ENCODE results near the gene ROBO3.

The ROBO3 gene

DNA sequence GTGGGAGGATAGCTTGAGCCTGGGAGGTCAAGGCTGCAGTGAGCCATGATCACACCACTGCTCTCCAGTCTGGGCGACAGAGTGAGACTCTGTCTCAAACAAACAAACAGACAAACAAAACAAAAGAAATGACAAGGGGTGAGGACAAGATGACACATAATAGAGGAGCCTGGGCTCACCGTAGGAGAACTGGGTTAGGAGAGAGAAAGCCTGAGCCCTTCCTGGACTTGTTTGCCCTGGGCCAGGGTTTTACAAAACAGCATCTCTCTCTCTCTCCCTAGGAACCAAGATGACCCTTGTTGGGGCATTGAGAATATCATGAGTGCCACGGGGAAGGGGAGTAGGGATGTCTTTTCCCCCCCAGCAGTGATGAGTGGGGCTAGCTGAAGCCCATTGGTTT is 15.7 kb downstream of the ROBO3 start:
- TF ChIP-seq FOXP2 (optimal IDR thresholded peaks at IDR 0.05; ENCODE audit: control extremely low read depth, extremely low read length, insufficient read depth) (no peak), EZH2 (IDR thresholded peaks at IDR 0.05) (no peak), POLR2AphosphoS5 (IDR thresholded peaks at IDR 0.05; ENCODE audit: borderline replicate concordance, low read depth, low read length) (no peak)
- no peak for DNase-seq (ENCODE audit: low read depth, low spot score)
- Histone ChIP-seq H3K4me3 (no peak overlapping the region), H3K9me3 (ENCODE audit: low read depth, low read length) (no peaks in the 10 kb centered on the region), H3K9ac (ENCODE audit: insufficient read length) (no peak overlapping the region), H3K27ac (no peak overlapping the region), H3K36me3 (ENCODE audit: insufficient read depth, low read length) (no peaks in the 10 kb centered on the region)

- H3K36me3 ChIP-seq (ENCODE audit: insufficient read depth, low read length) = no peaks in the 10 kb centered on the region
- H3K9me3 ChIP-seq (ENCODE audit: low read depth, low read length) = no peaks in the 10 kb centered on the region
- H3K27ac ChIP-seq = no peak overlapping the region
- no peak overlapping the region for H3K4me3 ChIP-seq
- TF ChIP-seq EZH2 (IDR thresholded peaks at IDR 0.05) (no peak), POLR2AphosphoS5 (IDR thresholded peaks at IDR 0.05; ENCODE audit: borderline replicate concordance, low read depth, low read length) (no peak), FOXP2 (optimal IDR thresholded peaks at IDR 0.05; ENCODE audit: control extremely low read depth, extremely low read length, insufficient read depth) (no peak)
- H3K9ac ChIP-seq (ENCODE audit: insufficient read length) = no peak overlapping the region
- no peak for DNase-seq (ENCODE audit: low read depth, low spot score)
Measured at GRCh38 chr11:124882339-124883071, 17.3 kb downstream of the ROBO3 start.

DNA sequence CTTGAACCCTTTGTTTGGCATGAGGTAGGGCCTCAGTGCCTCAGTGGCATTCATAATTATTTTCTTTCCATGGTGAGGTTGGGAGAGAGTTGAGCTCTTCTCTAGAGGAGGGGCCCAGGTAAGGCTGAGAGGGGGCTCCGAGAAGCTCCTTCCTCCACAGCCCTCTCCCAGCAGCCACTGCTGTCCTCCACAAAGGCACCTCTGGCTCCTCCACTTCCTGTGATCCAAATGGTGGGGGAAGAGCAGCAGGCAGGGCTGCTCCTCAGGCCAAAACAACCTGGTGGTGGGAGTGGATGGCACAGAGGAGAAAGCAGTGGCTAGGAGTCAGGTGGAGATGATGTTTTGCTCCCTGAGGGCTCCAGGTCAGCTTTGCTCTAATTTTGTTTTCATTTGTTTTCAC is 19.1 kb downstream of the ROBO3 start:
- no peak overlapping the region for H3K4me3 ChIP-seq
- no peak for TF ChIP-seq POLR2AphosphoS5 (IDR thresholded peaks at IDR 0.05; ENCODE audit: borderline replicate concordance, low read depth, low read length)
- TF ChIP-seq EZH2 (IDR thresholded peaks at IDR 0.05) = no peak
- TF ChIP-seq FOXP2 (optimal IDR thresholded peaks at IDR 0.05; ENCODE audit: control extremely low read depth, extremely low read length, insufficient read depth) = no peak
- H3K9me3 ChIP-seq (ENCODE audit: low read depth, low read length) = no peaks in the 10 kb centered on the region
- no peak for DNase-seq (ENCODE audit: low read depth, low spot score)
- H3K27ac ChIP-seq = no peak overlapping the region
- H3K36me3 ChIP-seq (ENCODE audit: insufficient read depth, low read length) = no peaks in the 10 kb centered on the region
- H3K9ac ChIP-seq (ENCODE audit: insufficient read length) = no peak overlapping the region

DNA sequence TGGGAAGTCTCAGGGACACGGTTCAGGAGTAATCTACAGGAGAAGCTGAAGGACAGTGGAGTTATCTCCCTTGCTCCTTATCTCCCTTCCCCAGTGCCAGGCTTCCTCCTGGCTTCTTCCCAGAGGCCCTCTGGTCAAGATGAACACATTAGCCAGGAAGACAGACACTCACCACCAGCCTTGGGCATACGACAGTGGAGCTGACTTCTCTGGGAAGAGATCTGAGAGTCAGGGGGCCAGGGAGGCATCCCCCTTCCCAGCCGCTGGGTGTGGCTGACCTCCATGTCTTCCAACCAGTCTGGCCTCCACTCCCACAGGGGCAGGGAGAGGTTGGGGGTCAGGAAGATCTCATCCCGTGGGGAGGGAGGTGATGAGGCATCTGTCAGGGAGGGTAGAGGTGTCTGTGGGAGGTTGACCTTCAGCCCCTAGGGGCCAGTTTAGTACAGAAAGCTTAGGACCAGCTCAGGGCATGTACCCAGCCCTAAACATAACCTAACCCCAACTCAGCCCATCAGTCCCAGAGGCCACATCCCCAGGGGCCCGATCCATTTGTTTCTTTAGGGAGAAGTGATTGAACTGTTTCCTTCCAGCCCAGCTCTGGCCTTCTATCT is 19.7 kb downstream of the ROBO3 start:
- Histone ChIP-seq H3K27ac (no peak overlapping the region), H3K9ac (ENCODE audit: insufficient read length) (no peak overlapping the region), H3K36me3 (ENCODE audit: insufficient read depth, low read length) (no peaks in the 10 kb centered on the region), H3K4me3 (no peak overlapping the region), H3K9me3 (ENCODE audit: low read depth, low read length) (no peaks in the 10 kb centered on the region)
- TF ChIP-seq FOXP2 (optimal IDR thresholded peaks at IDR 0.05; ENCODE audit: control extremely low read depth, extremely low read length, insufficient read depth) = no peak
- TF ChIP-seq POLR2AphosphoS5 (IDR thresholded peaks at IDR 0.05; ENCODE audit: borderline replicate concordance, low read depth, low read length) = no peak
- TF ChIP-seq EZH2 (IDR thresholded peaks at IDR 0.05) = no peak
- no peak for DNase-seq (ENCODE audit: low read depth, low spot score)

DNA sequence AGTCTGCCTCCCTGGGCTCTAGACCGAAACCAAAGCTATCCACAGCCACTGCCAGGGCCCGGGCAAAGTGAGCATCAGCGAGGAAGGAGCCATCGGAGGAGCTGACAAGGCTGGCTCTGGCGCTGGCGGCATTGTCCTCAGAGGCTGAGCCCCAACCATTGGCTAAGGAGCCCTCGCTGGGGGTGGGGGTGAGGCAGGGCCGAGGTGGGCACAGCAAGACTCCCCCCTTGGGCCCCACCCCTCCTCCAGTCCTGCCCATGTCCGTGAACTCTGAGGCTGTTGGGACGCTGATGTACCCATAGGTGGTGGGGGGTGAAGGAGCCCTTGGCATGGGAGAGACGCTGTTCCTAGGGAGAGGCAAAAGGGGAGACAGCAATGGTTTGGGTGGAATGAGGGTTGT is 21.2 kb downstream of the ROBO3 start:
- no peaks in the 10 kb centered on the region for H3K36me3 ChIP-seq (ENCODE audit: insufficient read depth, low read length)
- no peaks in the 10 kb centered on the region for H3K9me3 ChIP-seq (ENCODE audit: low read depth, low read length)
- no peak for TF ChIP-seq FOXP2 (optimal IDR thresholded peaks at IDR 0.05; ENCODE audit: control extremely low read depth, extremely low read length, insufficient read depth)
- no peak overlapping the region for H3K9ac ChIP-seq (ENCODE audit: insufficient read length)
- no peak for DNase-seq (ENCODE audit: low read depth, low spot score)
- no peak overlapping the region for H3K27ac ChIP-seq
- no peak overlapping the region for H3K4me3 ChIP-seq

GRCh38 chr11:124886978-124887666 is 21.9 kb downstream of the ROBO3 start:
- no peak overlapping the region for H3K4me3 ChIP-seq
- no peak for DNase-seq (ENCODE audit: low read depth, low spot score)
- no peak overlapping the region for H3K9ac ChIP-seq (ENCODE audit: insufficient read length)
- no peak for TF ChIP-seq EZH2 (IDR thresholded peaks at IDR 0.05)
- TF ChIP-seq FOXP2 (optimal IDR thresholded peaks at IDR 0.05; ENCODE audit: control extremely low read depth, extremely low read length, insufficient read depth) = no peak
- TF ChIP-seq POLR2AphosphoS5 (IDR thresholded peaks at IDR 0.05; ENCODE audit: borderline replicate concordance, low read depth, low read length) = no peak
- H3K36me3 ChIP-seq (ENCODE audit: insufficient read depth, low read length) = no peaks in the 10 kb centered on the region
- no peaks in the 10 kb centered on the region for H3K9me3 ChIP-seq (ENCODE audit: low read depth, low read length)
- no peak overlapping the region for H3K27ac ChIP-seq

GRCh38 chr11:124887667-124888013 is 22.4 kb downstream of the ROBO3 start:
- TF ChIP-seq FOXP2 (optimal IDR thresholded peaks at IDR 0.05; ENCODE audit: control extremely low read depth, extremely low read length, insufficient read depth) (no peak), POLR2AphosphoS5 (IDR thresholded peaks at IDR 0.05; ENCODE audit: borderline replicate concordance, low read depth, low read length) (no peak), EZH2 (IDR thresholded peaks at IDR 0.05) (no peak)
- no peak overlapping the region for H3K9ac ChIP-seq (ENCODE audit: insufficient read length)
- no peak for DNase-seq (ENCODE audit: low read depth, low spot score)
- H3K9me3 ChIP-seq (ENCODE audit: low read depth, low read length) = no peaks in the 10 kb centered on the region
- H3K36me3 ChIP-seq (ENCODE audit: insufficient read depth, low read length) = no peaks in the 10 kb centered on the region
- no peak overlapping the region for H3K27ac ChIP-seq
- H3K4me3 ChIP-seq = no peak overlapping the region

DNA sequence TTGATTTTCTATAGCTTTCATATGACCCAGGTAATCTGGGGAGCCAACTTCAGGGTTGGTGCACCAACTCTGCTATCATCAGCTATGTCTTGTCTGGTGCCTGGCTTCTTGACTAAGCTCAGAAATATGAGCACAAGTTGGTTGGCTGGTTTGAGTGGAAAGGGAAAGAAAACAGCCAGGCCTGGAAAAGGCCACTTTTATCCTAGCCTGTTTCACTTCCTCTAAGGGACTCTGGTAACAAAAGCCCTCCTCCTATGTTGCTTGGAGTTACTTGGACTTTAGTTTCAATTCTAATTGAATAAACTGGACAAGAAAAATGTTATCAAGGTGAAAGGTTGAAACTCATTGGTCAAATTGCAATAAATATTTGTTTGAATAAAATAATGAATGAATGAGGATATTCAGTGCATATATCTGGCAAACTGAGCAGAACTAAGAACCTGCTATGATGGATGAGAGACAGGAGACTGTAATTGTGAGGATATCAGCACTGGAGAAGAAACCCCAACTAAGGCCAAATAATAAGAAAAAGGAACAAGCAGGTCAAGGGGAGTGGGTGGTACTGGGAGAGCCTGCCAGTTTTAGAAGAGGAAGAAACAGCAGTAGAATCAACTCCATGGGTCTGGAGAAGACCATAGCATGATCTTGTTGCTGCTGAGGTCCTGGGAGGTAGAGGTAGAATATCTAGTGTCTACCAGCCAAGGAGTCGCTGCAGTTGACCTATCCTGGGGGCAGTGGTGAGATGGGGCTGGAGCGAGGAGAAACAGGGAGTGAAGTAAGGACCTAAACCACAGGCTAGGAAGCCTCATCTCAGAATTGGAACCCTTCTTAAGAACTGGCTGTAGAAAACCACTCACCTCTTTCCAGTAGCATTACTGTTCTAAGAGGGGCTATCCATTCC is 24.2 kb downstream of the ROBO3 start:
- DNase-seq (ENCODE audit: low read depth, low spot score) = no peak
- H3K4me3 ChIP-seq = no peak overlapping the region
- H3K27ac ChIP-seq = no peak overlapping the region
- TF ChIP-seq FOXP2 (optimal IDR thresholded peaks at IDR 0.05; ENCODE audit: control extremely low read depth, extremely low read length, insufficient read depth) (no peak), EZH2 (IDR thresholded peaks at IDR 0.05) (no peak)
- H3K9me3 ChIP-seq (ENCODE audit: low read depth, low read length) = no peaks in the 10 kb centered on the region
- H3K36me3 ChIP-seq (ENCODE audit: insufficient read depth, low read length) = no peaks in the 10 kb centered on the region
- no peak overlapping the region for H3K9ac ChIP-seq (ENCODE audit: insufficient read length)

Data from SK-N-MC (cell line).